ENCODE results near the gene PSME1.

DNA sequence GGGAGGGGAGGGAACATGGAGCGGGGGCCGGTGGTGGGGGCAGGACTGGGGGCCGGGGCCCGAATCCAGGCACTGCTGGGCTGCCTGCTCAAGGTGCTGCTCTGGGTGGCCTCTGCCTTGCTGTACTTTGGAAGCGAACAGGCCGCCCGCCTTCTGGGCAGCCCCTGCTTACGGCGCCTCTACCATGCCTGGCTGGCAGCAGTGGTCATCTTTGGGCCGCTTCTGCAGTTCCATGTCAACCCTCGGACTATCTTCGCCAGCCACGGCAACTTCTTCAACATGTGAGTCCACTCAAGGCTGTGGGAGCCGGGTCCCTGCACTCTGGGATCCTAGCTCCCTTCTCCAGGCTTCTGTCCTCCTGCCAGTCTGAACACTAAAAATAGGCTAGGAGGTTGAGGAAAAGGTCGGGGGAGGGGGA, 4.4 kb upstream of the PSME1 start:
- TF ChIP-seq, protein P1, sequence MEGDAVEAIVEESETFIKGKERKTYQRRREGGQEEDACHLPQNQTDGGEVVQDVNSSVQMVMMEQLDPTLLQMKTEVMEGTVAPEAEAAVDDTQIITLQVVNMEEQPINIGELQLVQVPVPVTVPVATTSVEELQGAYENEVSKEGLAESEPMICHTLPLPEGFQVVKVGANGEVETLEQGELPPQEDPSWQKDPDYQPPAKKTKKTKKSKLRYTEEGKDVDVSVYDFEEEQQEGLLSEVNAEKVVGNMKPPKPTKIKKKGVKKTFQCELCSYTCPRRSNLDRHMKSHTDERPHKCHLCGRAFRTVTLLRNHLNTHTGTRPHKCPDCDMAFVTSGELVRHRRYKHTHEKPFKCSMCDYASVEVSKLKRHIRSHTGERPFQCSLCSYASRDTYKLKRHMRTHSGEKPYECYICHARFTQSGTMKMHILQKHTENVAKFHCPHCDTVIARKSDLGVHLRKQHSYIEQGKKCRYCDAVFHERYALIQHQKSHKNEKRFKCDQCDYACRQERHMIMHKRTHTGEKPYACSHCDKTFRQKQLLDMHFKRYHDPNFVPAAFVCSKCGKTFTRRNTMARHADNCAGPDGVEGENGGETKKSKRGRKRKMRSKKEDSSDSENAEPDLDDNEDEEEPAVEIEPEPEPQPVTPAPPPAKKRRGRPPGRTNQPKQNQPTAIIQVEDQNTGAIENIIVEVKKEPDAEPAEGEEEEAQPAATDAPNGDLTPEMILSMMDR (conservative IDR thresholded peaks at IDR 0.05; ENCODE audit: low read depth, low read length): no peak
- TF ChIP-seq POLR2A (IDR thresholded peaks at IDR 0.05; ENCODE audit: low read depth, low read length) (no peak), RFX5 (IDR thresholded peaks at IDR 0.05; ENCODE audit: low read depth, low read length) (no peak), SMC3 (IDR thresholded peaks at IDR 0.05; ENCODE audit: low read depth, low read length) (no peak), MAFK (IDR thresholded peaks at IDR 0.05; ENCODE audit: low read depth, low read length) (no peak), USF2 (IDR thresholded peaks at IDR 0.05; ENCODE audit: low read depth, low read length) (no peak)

Measured in IMR-90 (cell line).